ENCODE data around the gene USH2A. TPM values are rescaled to one million over a fixed set of nuclear protein-coding genes. Genes with fewer than 3 reads are reported as not detected.

USH2A gene
- total RNA-seq, 1 donor from 2014 or later: 0.55 TPM

- peaks cover 19% of the 10 kb centered on the region for H3K9me3 Mint-ChIP-seq (ENCODE audit: low read depth)
- H3K4me1 Mint-ChIP-seq (ENCODE audit: low read depth): peaks cover 5% of the 10 kb centered on the region
- H3K27ac Mint-ChIP-seq: no peak overlapping the region
- DNase-seq (ENCODE audit: low spot score, unreplicated experiment): no peak
- H3K36me3 Mint-ChIP-seq (ENCODE audit: insufficient read depth): peaks cover 2% of the 10 kb centered on the region
- H3K4me3 Mint-ChIP-seq (ENCODE audit: low read depth): no peak overlapping the region
- H3K27me3 Mint-ChIP-seq: no peaks in the 10 kb centered on the region
- no peak for TF ChIP-seq CTCF (IDR thresholded peaks at IDR 0.05; ENCODE audit: unreplicated experiment)
These were observed 562.4 kb downstream of the USH2A start for GRCh38 chr1:215860833-215861232.

GRCh38 chr1:215857317-215857716, 565.9 kb downstream of the USH2A start:
- no peak for TF ChIP-seq CTCF (IDR thresholded peaks at IDR 0.05; ENCODE audit: unreplicated experiment)
- no peaks in the 10 kb centered on the region for H3K36me3 Mint-ChIP-seq (ENCODE audit: insufficient read depth)
- H3K27me3 Mint-ChIP-seq: no peaks in the 10 kb centered on the region
- no peak overlapping the region for H3K27ac Mint-ChIP-seq
- no peak overlapping the region for H3K4me3 Mint-ChIP-seq (ENCODE audit: low read depth)
- H3K9me3 Mint-ChIP-seq (ENCODE audit: low read depth): peaks cover 28% of the 10 kb centered on the region
- H3K4me1 Mint-ChIP-seq (ENCODE audit: low read depth): peaks cover 2% of the 10 kb centered on the region
- DNase-seq (ENCODE audit: low spot score, unreplicated experiment): no peak

- TF ChIP-seq CTCF (IDR thresholded peaks at IDR 0.05; ENCODE audit: unreplicated experiment): no peak
- Mint-ChIP-seq H3K36me3 (ENCODE audit: insufficient read depth) (no peaks in the 10 kb centered on the region), H3K4me3 (ENCODE audit: low read depth) (no peak overlapping the region), H3K27me3 (no peaks in the 10 kb centered on the region), H3K4me1 (ENCODE audit: low read depth) (no peaks in the 10 kb centered on the region), H3K9me3 (ENCODE audit: low read depth) (peaks cover 4% of the 10 kb centered on the region), H3K27ac (no peak overlapping the region)
- DNase-seq (ENCODE audit: low spot score, unreplicated experiment): no peak
These were observed 577.9 kb downstream of the USH2A start for GRCh38 chr1:215845234-215845891.

GRCh38 chr1:215844777-215845176, 578.5 kb downstream of the USH2A start:
- no peak overlapping the region for H3K4me3 Mint-ChIP-seq (ENCODE audit: low read depth)
- no peaks in the 10 kb centered on the region for H3K27me3 Mint-ChIP-seq
- H3K36me3 Mint-ChIP-seq (ENCODE audit: insufficient read depth): no peaks in the 10 kb centered on the region
- peaks cover 4% of the 10 kb centered on the region for H3K9me3 Mint-ChIP-seq (ENCODE audit: low read depth)
- DNase-seq (ENCODE audit: low spot score, unreplicated experiment): no peak
- H3K4me1 Mint-ChIP-seq (ENCODE audit: low read depth): no peaks in the 10 kb centered on the region
- no peak overlapping the region for H3K27ac Mint-ChIP-seq
- TF ChIP-seq CTCF (IDR thresholded peaks at IDR 0.05; ENCODE audit: unreplicated experiment): no peak

- Mint-ChIP-seq H3K9me3 (ENCODE audit: low read depth) (peaks cover 4% of the 10 kb centered on the region), H3K4me3 (ENCODE audit: low read depth) (no peak overlapping the region), H3K4me1 (ENCODE audit: low read depth) (no peaks in the 10 kb centered on the region), H3K27me3 (no peaks in the 10 kb centered on the region), H3K27ac (no peak overlapping the region), H3K36me3 (ENCODE audit: insufficient read depth) (no peaks in the 10 kb centered on the region)
- no peak for TF ChIP-seq CTCF (IDR thresholded peaks at IDR 0.05; ENCODE audit: unreplicated experiment)
- DNase-seq (ENCODE audit: low spot score, unreplicated experiment): no peak
These were observed 579.0 kb downstream of the USH2A start for GRCh38 chr1:215844266-215844665.
